GM19372 (cell line): ENCODE measurements around the gene COG2.
"Not testable (repeated sequence)": the region's sequence is repeated elsewhere in the genome, so short reads cannot be mapped to it uniquely, and the experiment has no call there.

Experiments
- ATAC-seq: cut with Tn5 transposase; IDR thresholded peaks from one replicate; pipeline ENCODE4 v1.9.1; 2021; ENCODE audit warnings: mild to moderate bottlenecking, low read depth, moderate library complexity; ENCODE audit not compliant: unreplicated experiment

Gene COG2, protein sequence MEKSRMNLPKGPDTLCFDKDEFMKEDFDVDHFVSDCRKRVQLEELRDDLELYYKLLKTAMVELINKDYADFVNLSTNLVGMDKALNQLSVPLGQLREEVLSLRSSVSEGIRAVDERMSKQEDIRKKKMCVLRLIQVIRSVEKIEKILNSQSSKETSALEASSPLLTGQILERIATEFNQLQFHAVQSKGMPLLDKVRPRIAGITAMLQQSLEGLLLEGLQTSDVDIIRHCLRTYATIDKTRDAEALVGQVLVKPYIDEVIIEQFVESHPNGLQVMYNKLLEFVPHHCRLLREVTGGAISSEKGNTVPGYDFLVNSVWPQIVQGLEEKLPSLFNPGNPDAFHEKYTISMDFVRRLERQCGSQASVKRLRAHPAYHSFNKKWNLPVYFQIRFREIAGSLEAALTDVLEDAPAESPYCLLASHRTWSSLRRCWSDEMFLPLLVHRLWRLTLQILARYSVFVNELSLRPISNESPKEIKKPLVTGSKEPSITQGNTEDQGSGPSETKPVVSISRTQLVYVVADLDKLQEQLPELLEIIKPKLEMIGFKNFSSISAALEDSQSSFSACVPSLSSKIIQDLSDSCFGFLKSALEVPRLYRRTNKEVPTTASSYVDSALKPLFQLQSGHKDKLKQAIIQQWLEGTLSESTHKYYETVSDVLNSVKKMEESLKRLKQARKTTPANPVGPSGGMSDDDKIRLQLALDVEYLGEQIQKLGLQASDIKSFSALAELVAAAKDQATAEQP

DNA sequence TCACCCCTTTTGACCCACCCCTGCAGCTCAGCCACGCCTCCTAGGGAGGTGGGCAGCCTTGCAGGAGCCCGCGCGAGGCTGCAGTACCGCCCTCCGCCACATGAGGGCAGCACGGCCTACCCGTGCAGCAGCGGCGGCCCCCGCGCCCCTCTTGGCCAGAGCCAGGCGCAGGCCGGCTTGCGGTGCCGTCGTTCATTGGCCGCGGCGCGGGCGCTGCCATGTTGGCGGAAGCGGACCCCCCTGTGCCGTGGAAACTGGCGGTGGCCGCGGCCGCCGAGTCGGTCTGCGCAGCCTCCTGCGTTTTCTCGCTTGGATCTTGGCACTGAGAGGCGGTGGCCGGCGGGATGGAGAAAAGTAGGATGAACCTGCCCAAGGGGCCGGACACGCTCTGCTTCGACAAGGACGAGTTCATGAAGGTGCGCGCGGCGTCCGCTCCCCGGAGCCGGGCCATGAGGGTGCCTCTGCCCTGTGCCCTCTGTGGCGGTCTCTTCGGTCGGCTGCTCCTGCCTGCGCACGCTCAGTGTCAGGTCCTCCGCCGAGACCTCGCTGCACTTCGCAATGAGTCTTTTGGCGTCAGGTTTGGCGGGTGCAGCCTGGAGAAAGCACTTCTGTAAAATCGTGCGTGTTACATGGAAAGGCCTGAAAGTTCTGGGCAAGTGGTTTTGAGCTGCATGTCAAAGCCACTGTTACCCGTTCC, at the start of gene COG2:
Gene COG2 (plus strand): TSS at position 219 of the 697 bp plus-strand sequence. CDS start 126 bp downstream, at position 345.
- ATAC-seq, result peak; percentile 94

DNA sequence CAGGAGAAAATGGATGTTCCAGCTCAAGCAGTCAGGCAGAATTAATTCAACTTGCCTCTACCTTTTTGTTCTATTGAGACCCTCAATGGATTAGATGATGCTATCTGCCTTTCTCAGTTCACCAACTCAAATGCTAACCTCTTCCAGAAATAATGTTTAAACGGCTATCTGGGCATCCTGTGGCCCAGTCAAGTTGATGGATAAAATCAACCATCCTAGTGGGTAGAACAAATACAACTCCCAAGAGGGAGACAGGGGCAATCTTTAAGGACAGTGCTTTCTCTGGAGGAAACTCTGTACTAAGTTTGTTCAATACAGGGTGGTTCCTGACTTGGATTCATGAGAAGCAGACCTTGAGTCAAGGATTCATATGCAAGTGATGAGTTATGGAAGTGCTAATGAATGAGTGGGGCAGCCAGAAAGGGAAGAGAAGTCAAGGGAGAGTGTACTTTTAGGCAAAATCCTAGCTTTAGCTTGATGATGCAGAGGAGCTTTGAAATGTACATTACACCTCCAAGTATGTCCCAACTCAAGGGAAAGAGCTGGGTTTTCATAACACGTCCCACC, 49.4 kb upstream of the COG2 start:
- ATAC-seq, result no peak

DNA sequence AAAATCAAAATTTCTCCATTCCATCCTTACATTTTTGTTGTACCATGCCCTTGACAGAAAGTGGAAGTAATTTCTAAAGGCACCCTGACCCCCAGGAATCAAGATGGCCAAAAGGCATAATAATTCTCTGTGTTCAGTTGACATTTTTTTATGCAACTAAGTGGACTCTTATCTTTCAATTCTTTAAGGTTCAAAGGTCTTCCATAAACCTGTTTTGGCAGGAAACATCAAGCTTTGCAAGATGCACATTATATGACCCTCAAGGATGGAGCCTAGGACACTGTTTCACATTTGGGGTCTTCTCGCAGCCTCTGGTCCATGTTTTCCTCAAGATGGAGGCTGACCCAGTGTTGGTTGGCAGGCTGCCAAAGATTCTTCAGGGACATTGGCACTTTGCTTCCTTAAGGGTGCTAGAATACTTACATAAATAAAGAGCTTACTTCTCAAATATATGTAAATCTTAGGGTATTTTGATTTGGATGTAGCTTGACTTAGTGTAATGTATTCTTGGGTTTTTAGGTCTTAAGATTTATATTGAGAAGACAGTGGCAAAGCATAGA, 48.0 kb upstream of the COG2 start:
- no peak for ATAC-seq

DNA sequence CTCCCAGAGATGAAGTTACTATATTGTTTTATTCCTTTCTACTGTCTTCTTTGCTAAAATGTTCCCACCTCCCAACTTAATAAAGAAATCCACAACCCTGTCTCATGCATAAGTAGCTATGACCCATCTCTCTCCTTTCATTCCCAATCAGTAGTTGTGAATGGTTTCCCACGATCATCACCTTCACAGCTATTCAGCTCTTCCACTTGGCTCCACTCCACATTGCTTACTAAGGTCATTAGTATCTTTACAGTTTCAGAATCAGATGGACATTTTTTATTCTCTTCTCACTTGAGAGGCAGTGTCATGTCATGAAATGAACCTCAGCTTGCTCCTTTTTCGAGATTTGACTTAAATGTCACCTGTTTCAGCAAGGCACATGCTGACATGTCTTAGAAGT, 47.1 kb upstream of the COG2 start:
- no peak for ATAC-seq

DNA sequence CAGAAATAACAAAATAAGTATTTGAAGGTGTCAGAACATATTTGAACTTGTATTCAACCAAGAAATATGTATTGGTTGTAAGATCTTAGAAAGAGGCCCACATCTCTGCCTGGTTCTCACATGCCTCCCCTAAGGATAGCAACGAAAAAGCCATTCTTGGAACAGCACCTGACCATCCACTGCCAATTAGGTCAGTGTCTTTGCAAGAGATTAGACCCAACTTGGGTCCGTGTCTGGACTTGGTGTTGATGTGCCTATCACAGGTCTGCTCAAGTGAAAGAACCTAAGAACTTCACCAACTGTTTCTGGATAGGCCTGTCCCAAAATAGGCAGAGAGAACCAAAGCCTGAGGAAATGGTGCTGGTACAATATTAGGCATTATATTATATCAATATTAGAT, 46.0 kb upstream of the COG2 start:
- ATAC-seq, result no peak

DNA sequence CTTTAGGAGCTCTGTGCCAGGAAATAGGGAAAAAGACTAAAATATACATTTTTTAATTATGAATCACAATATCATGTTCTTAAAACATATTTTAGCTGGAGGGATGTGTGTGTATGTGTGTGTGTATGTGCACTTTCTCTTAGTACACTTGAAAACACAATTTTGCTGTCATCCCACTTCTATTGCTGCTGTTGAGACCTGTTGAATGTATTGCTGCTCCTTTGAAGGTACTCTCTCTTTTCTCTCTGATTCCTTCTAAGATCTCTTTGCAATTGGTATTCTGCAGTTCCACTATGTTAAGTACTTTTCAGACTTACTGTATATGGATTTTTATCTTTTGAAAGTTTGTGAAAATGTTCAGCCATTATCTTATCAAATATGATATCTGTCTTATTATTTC, 43.5 kb upstream of the COG2 start:
- no peak for ATAC-seq

DNA sequence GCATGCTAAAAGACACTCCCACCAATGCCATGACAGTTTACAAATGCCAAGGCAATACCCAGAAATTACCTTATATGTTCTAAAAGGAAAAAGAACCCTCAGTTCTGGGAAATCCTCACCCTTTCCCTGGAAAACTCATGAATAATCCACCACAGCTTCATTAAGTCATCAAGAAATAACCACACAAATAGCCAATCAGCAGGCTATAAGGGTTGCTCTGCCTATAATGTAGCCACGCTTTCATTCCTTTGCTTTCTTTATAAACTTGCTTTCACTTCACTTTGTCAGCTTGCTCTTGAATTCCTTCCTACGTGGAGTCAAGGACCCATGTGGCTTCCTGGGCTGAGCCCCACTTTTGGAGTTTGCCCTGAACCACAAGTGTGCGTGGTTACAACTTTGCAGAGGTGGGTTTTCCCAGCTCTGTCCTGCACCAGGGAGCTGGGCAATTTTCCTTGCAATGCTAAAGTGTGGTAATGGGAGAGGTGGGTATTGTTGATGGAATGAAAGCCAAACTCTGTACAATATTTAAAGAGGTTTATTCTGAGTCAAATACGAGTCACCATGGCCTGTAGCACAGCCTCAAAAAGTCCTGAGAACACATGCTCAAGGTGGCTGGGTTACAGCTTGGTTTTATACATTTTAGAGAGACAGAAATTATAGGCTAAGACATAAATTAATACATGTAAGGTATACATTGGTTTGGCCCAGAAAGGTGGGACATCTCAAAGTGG, 42.2 kb upstream of the COG2 start:
- no peak for ATAC-seq

DNA sequence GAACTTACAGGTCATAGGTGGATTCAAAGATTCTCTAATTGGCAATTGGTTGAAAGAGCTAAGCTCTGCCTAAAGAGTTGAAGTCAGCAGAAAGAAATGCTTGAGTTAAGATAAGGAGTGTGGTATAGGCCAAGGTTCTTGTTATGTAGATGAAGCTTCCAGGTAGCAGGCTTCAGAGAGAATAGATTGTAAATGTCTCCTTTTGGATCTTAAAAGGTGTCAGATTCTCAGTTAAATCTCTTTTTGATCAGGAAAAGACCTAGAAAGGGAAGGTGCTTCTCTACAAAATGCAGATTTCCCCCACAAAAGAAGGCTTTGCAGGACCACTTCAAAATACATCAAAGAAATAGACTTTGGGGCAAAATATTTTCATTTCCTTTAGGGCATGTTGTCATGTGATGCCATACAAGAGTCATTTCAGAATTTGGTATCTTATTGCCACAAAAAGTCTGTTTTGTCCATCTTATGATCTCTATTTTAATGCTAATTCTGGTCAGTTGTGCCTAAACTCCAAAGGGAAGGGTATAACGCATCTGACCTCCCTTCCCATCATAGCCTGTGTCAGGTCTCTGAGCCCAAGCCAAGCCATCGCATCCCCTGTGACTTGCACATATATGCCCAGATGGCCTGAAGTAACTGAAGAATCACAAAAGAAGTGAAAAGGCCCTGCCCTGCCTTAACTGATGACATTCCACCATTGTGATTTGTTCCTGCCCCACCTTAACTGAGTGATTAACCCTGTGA, 41.5 kb upstream of the COG2 start:
- not testable (repeated sequence) for ATAC-seq

DNA sequence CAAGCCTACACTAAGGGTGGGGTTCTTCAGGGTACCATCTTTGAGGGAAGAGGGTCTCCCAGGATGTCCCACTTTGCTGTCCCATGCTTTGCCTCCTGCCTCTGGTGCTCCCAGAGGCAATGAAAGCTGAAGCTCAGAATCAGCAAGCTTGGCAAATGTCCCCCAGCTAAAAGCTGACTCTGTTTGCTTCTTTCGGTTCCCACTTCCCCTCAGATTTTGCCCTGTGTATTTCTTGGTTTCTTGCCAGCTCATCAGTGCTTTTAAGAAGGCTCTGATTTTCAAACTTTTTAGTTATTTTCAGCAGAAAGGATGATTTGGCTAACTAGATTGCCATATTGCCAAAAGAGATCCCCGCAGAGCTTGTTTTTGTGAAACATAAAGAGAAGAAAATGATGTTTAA, 33.1 kb upstream of the COG2 start:
- no peak for ATAC-seq

DNA sequence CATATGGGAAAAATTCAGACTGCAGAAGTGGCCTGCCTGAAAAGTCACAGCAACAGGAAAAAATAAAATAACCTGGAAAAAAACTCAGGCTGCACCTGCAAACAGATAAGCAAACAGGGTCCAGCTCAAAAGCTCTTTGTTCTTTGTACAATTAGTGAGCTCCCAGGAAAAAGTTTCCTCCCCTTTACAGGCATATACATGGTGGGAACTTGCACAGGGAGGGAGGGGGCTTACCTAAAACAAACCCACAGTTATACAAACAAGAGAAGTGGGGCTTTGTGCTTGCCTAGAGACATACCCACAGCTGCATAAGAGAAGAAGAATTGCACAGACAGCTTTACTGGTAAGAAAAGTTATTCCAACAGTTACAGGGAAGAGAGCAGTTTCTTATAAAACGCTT, 31.7 kb upstream of the COG2 start:
- ATAC-seq, result no peak

DNA sequence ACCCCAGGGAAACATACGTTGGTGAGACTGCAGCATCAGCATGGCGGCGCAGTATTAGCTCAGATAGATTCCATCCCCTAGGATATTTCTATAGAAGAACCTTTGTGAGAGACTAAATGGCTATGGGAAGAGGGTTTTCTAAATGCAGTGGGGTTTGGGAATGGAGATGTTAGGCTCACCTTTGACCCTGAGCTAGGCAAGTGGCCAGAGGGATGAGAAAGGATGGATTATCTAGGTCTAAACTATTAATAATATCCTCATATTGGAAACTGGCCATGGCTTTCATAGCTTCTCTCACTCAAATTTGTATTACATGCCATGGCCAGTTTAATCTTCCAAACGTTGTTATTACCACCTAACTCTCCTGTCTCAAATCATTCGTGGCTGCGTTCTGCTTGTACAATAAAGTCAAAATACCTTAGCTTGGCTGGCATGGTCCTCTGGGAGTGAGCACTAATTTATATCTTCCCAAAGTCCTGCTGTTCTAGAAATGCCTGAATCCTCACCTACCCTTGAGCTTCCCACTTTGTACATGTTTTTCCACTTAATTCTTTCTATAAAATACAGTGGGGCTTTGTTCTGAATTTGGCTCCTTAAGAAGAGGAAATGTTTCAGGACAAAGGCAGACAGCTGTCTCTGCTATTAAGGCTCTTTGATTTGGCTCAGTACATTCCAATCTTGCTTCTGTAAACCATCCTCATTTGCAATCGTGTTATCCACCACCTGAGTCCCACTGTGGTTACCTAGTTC, 31.0 kb upstream of the COG2 start:
- ATAC-seq, result no peak

DNA sequence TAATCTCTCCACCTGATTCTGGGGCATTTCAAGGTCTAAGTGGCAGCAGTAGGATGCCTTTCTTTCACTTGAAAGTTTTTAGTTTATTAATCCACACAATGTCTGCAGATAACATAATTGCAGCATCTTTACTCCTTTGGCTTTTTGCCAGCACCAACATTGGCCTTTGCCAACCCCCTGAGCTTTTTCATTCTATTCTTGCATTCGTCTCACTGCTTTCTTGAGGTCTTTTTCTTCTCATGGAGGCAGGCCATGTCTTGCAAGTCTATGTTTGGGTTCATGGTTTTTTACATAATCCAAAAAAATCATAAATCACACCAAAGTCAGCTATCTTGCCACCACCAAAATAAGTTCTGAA, 30.4 kb upstream of the COG2 start:
- ATAC-seq, result no peak

DNA sequence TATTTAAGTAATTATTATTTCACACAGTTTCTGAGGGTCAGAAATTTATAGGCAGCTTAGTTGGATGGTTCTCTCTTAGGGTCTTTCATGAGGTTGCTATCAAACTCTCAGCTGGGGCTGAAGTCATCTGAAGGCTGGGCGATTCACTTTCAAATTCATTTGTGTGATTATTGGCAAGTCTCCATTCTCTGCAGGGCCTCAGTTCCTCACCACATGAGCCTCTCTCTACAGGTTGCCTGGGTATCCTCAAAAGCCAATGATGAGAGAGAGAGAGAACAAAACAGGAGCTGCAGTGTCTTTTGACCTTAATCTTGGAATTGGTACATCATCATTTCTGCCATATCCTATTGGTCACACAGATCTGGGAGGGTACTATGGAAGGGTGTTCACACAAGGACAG, 29.6 kb upstream of the COG2 start:
- ATAC-seq, result no peak

DNA sequence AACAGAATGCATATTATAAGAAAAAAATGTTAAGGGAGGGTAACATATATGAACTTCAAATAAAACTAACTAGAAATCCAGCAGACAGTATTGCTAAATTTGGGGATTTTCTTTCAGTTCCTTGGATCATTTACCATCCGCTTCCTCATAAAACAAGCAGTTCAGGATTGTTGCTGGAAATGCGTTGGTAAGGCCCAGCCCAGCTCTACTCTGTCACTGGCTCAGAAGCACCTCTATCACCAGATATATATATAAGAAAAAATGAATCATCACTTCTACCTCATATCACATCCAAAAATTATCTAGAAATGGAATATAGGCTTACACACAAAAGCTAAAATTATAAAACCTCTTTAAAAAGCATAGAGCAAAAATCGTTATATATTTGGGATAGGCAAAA, 28.2 kb upstream of the COG2 start:
- ATAC-seq, result no peak

DNA sequence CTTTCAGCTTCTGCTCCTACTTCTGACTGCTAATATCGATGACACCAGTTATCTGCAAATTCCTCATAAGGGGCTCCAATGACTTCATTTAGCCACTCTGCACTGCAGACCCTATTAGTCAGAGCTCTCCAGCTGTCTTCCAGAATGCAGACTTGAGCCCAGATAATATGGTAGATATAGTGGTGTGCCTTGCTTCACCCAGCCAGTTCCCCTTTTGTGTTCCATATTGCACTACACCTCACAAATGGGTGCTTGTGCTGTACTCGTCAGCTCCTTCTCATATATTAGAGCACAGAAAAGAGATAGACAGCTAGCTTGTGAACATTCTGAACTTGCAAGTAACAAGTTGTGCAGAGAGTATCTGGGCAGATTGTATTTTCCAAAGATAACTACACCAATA, 23.7 kb upstream of the COG2 start:
- ATAC-seq, result no peak

DNA sequence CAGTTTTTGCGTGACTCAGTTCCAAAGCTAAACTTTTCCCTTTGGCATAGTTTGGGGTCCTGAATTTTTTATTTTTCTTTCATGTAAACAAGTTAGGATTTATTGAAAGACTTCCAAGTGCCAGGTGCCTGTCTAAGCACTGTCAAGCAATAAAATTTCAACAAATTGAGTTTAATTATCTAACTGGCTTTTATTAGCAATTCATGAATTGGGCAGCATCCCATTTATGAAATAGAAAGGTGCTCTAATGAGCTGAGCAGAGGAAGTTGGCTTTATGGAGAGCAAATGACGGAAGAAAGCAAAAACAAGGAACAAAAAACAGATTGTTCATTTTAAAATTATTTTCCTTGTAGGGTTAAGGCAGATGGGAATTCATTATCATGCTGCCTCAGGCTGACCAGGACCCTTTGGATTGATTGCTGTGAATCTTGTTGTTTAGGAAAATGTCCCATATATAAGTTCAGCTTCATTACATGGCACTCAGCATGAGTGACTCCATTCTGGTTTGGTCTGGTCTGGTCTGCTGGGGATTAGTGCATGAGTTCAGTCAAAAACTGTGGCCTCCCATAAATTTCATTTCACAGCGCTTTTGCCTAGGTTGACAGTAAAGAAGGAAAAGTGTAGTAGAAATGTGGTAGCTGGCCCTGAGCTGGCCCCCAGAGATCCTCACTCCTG, 21.5 kb upstream of the COG2 start:
- ATAC-seq, result no peak

DNA sequence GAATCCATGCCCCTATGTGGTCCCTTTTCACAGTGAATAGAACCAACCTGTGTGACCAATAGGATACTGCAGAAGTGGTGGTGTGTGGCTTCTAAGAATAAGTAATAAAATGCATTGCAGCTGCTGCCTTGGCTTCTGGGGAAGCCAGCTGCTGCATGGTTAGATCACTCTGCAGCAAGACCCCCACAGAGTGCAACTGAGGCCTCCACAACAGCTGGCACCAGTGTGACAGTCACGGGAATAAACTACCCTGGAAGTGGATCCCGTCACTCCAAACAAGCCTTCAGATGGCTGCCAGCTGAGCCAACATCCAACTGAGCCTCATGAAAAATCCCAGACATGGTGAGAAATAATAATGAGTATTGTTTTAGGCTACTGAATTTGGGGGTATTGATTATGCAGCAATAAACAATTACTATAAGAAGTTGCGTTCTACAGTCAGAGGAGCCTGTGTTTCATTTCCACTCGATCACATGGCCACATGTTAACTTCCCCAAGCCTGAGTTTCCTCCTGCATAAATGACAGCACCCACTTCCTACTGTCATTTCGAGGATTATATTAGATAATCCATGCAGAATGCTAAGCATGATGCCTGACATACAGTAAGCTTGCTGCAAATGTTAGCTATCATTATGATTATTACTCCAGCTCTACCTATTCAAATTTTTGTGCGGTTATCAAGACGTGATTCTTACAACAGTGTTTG, 20.8 kb upstream of the COG2 start:
- no peak for ATAC-seq

DNA sequence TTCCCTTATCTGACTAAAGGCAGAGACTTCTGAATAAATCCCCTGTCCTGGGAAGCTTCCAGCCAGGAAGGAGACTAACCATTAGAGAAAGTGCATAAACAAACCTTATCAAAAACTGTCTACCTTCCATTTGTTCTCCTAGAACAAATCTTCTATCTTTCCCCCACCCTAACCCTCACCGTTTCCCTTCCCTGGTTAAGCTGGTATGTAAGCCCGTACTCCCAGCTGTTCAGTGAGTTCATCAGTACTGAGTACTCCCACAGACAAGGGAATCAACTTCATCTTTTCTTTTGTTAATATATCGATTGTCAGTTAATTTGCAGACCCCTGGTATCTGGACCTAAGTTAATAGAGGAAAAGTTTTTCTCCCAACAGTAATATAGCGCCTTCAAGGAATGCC, 20.1 kb upstream of the COG2 start:
- no peak for ATAC-seq
